ENCODE measurements around the gene HEPH. TPM values are rescaled to one million over a fixed set of nuclear protein-coding genes. Genes with fewer than 3 reads are reported as not detected.
"Not testable (repeated sequence)": the region's sequence is repeated elsewhere in the genome, so short reads cannot be mapped to it uniquely, and the experiment has no call there.

HEPH gene, protein sequence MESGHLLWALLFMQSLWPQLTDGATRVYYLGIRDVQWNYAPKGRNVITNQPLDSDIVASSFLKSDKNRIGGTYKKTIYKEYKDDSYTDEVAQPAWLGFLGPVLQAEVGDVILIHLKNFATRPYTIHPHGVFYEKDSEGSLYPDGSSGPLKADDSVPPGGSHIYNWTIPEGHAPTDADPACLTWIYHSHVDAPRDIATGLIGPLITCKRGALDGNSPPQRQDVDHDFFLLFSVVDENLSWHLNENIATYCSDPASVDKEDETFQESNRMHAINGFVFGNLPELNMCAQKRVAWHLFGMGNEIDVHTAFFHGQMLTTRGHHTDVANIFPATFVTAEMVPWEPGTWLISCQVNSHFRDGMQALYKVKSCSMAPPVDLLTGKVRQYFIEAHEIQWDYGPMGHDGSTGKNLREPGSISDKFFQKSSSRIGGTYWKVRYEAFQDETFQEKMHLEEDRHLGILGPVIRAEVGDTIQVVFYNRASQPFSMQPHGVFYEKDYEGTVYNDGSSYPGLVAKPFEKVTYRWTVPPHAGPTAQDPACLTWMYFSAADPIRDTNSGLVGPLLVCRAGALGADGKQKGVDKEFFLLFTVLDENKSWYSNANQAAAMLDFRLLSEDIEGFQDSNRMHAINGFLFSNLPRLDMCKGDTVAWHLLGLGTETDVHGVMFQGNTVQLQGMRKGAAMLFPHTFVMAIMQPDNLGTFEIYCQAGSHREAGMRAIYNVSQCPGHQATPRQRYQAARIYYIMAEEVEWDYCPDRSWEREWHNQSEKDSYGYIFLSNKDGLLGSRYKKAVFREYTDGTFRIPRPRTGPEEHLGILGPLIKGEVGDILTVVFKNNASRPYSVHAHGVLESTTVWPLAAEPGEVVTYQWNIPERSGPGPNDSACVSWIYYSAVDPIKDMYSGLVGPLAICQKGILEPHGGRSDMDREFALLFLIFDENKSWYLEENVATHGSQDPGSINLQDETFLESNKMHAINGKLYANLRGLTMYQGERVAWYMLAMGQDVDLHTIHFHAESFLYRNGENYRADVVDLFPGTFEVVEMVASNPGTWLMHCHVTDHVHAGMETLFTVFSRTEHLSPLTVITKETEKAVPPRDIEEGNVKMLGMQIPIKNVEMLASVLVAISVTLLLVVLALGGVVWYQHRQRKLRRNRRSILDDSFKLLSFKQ
- not detected in 2 replicates for total RNA-seq (2014; rRNA removed; shearing (Covaris generic))

- no peak for DNase-seq (ENCODE audit: low spot score)
These were observed at the start of gene HEPH for GRCh38 chrX:66163849-66164411. TSS of gene HEPH (plus strand) at chrX:66164247. CDS start at chrX:66170571, 6,324 bp downstream.

GRCh38 chrX:66118722-66119121 is 45.3 kb upstream of the HEPH start:
- not testable (repeated sequence) for DNase-seq (ENCODE audit: low spot score)

DNA sequence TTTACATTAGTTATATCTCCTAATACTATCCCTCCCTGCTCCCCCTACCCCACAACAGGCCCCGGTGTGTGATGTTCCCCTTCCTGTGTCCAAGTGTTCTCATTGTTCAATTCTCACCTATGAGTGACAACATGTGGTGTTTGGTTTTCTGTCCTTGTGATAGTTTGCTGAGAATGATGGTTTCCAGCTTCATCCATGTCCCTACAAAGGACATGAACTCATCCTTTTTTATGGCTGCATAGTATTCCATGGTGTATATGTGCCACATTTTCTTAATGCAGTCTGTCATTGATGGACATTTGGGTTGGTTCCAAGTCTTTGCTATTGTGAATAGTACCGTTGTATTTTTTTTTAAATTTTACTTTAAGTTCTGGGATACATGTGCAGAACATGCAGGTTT is 42.7 kb upstream of the HEPH start:
- DNase-seq (ENCODE audit: low spot score) = not testable (repeated sequence)

- no peak for DNase-seq (ENCODE audit: low spot score)
These were observed 37.4 kb upstream of the HEPH start for GRCh38 chrX:66126662-66127061.

DNA sequence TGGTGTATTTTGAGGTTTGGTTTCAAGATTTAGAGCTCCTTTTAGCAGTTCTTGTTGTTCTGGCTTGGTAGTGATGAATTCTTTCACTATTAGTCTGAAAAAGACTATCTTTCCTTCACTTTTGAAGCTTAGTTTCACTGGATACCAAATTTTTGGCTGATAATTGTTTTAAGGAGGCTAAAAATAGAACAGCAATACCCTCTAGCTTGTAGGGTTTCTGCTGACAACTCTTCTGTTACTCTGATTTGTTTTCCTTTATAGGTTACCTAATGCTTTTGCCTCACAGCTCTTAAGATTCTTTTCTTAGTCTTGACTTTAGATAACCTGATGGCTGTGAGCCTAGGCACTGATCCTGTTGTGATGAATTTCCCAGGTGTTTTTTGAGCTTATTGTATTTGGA is 33.6 kb upstream of the HEPH start:
- DNase-seq (ENCODE audit: low spot score) = no peak

DNA sequence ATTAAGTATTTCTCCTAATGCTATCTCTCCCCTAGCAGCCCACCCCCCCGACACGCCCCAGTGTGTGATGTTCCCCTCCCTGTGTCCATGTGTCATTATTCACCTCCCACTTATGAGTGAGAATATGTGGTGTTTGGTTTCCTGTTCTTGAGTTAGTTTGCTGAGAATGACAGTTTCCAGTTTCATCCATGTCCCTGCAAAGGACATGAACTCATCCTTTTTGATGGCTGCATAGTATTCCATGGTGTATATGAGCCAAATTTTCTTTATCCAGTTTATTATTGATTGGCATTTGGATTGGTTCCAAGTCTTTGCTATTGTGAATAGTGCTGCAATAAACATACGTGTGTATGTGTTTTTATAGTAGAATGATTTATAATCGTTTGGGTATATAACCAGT is 28.8 kb upstream of the HEPH start:
- DNase-seq (ENCODE audit: low spot score) = not testable (repeated sequence)

- DNase-seq (ENCODE audit: low spot score) = no peak
These were observed 21.7 kb upstream of the HEPH start for GRCh38 chrX:66142351-66142750.

DNA sequence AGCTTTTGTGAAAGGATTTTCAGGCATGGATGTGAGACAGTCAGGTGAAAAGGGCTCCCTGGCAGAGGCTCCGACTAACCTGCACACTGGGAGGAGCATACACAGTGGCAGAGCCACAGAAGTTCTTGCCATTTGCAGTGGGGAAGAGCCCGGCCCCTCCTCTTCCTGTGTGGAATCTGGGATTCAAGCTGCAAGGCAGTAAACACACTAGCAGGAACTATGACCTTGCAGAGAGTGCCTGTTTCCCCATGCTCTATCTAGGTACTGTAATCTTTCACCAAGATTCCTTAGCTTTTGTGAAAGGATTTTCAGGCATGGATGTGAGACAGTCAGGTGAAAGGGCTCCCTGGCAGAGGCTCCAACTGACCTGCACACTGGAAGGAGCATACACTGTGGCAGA is 19.8 kb upstream of the HEPH start:
- DNase-seq (ENCODE audit: low spot score) = no peak

- DNase-seq (ENCODE audit: low spot score) = no peak
These were observed 14.5 kb upstream of the HEPH start for GRCh38 chrX:66149519-66149918.

DNA sequence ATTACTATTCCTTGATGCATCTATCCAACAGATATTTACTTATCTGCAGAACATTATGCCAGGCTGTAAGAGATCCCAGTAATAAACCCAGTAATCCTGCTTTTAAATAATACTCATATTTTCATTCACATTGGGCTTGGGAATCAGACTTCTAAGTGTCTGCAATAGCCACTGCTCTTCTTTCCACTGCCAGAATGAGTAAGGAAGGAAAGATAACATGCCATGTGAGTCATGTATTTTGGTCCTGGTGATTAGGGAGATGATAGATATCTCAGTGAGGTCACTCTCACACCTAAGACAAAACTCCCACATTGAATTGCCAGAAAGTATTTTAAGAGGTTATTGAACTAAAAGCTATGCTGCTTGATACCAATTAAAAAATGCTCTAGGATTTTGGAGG is 13.9 kb upstream of the HEPH start:
- no peak for DNase-seq (ENCODE audit: low spot score)

DNA sequence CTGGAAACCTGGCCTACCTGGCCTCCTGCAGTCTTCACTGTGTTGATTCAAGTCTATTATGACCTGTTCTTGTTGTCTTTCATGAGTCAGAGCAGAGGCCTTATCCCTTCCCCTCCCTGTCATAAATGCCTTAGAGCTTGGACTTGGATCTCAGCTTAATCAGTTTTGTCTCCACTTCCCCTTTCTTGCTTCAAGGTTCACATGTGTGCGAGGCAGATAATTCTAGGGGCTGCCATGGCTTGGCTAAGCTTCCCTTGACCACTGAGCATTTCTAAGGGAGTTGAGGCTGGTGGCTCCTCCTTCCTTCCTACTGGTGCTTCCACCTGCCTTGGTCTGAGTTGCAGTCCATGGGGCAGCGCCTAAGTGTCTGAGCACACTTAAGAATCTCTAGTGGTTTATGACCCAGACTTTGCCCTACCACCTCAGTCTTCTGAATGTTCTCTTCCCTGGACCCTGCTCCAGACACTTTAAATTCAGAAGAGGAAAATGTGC is 1.7 kb upstream of the HEPH start:
- DNase-seq (ENCODE audit: low spot score) = no peak

DNA sequence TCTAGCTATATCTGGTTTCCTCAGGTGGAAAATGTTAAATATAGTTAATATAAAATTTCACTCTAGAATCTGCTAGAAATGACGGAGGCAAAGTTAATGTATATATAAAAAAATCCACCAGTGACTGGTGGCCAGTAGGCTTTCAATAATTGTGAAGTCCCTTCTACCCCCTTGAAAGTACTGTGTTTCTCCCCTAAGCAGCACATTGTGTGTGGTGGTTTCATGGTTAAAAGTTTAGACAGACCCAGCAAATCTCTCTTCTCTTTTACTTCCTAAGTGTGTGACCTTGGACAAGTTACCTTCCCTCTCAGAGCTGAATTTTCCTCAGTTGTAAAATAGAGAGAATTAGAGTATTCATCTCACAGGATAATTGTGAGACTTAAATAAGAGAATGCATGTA is 600 bp upstream of the HEPH start:
- no peak for DNase-seq (ENCODE audit: low spot score)

GRCh38 chrX:66164470-66164869 is 423 bp downstream of the HEPH start:
- no peak for DNase-seq (ENCODE audit: low spot score)

DNA sequence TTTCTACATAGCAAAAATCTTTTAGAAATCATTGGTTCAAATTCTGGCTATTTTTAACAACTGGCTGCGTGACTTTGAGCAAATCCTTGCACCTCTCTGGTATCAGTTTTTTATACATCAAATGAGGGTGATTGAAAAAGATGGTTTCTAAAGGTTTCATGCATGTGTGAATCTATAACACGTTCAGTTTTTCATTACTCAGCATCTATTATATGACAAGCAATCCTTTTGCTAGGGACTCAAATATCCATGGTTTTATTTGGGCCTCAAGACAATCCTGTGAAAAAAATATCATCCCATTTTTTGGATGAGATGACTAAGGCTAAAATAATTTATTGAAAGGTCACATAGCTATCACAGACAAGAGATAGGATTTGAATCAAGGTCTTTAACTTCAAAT is 884 bp downstream of the HEPH start:
- DNase-seq (ENCODE audit: low spot score) = no peak

GRCh38 chrX:66166671-66167070 is 2.6 kb downstream of the HEPH start:
- no peak for DNase-seq (ENCODE audit: low spot score)

DNA sequence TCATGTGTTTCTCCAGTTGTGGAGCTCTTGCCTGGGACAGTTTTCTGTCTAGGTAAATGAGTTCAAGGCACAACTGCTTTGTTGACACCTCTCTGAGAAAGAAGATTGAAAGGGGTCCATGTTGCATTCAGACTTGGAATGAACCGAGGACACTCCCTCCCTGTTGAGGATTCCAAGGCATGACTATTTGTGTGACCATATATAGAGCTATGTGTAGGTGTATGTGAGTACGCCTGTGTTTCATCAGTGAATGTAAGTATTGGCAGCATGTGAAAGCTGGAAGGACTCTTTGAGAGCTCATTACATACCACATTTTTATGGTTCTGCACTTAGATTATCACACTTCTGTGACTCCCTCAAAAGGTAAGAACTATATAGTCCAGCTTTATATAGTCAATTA is 3.4 kb downstream of the HEPH start:
- no peak for DNase-seq (ENCODE audit: low spot score)

DNA sequence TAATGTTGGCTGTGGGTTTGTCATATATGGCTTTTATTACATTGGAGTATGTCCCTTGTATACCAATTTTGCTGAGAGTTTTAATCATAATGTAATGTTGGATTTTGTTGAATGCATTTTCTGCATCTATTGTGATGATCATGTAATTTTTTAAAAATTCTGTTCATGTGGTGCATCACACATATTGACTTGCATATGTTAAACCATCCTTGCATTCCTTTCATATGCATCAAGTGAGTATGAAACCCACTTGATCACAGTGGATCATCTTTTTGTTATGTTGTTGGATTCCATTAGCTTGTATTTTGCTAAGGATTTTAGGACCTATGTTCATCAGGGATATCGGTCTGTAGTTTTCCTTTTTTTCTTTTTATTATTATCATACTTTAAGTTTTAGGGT is 12.1 kb downstream of the HEPH start:
- no peak for DNase-seq (ENCODE audit: low spot score)

- no peak for DNase-seq (ENCODE audit: low spot score)
These were observed 27.5 kb downstream of the HEPH start for GRCh38 chrX:66191563-66191962.

DNA sequence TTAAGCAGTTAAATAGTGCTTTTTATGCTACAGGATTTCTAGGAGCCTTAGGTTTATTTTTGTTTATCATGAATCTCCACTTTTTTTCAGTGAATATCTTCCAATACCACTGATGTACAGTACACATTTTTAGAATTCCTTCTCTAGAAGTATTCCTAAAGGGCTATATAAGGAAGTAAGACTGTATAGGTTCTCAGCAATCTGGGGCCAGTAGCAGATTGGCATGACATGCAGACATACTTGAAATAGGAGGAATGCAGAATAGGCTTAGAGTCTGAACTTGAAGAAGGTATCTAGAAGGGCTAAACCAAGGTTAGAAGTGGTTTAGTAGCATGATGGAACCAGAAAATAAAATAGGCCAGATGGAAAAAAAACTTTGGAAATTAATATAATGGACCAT is 29.8 kb downstream of the HEPH start:
- DNase-seq (ENCODE audit: low spot score) = no peak

GRCh38 chrX:66200050-66200664 is 36.1 kb downstream of the HEPH start:
- DNase-seq (ENCODE audit: low spot score) = no peak

All from A172 (cell line).